SK-N-MC (cell line): ENCODE results near the gene CEACAM18.

ENCODE experiments used
- DNase-seq: peaks from one replicate; pipeline ENCODE4 v3.0.0-alpha.2; 2011; ENCODE audit warnings: low read depth, low spot score
- H3K27ac ChIP-seq: fragments of 200-600 bp; sonication (generic); 2 replicates; pipeline ENCODE4 v1.5.1; 2016; ENCODE audit warnings: mixed run types
- H3K36me3 ChIP-seq: fragments of 200-600 bp; sonication (generic); 2 replicates; pipeline ENCODE4 v1.6.1; 2017; ENCODE audit warnings: antibody characterized with exemption, low read length, mixed read lengths; ENCODE audit not compliant: insufficient read depth
- H3K4me3 ChIP-seq: fragments of 200-600 bp; sonication (generic); 2 replicates; pipeline ENCODE4 v1.5.1; 2016
- H3K9ac ChIP-seq: fragments of 200-600 bp; sonication (generic); 2 replicates; pipeline ENCODE4 v1.8.0; 2017; ENCODE audit warnings: mixed run types, mixed read lengths; ENCODE audit not compliant: insufficient read length
- H3K9me3 ChIP-seq: fragments of 200-600 bp; sonication (generic); 2 replicates; pipeline ENCODE4 v1.6.1; 2017; ENCODE audit warnings: low read depth, mild to moderate bottlenecking, antibody characterized with exemption, low read length, moderate library complexity, mixed read lengths
- EZH2 ChIP-seq: fragments of 200-600 bp; sonication (generic); IDR thresholded peaks from one replicate; pipeline ENCODE4 v1.6.1; 2017; ENCODE audit warnings: antibody characterized with exemption
- FOXP2 ChIP-seq: optimal IDR thresholded peaks from 2 replicates; pipeline ENCODE3; 2011; ENCODE audit warnings: mild to moderate bottlenecking, moderate library complexity; ENCODE audit not compliant: insufficient read depth; ENCODE audit errors: extremely low read length, control extremely low read depth
- POLR2AphosphoS5 ChIP-seq: IDR thresholded peaks from 2 replicates; pipeline ENCODE4 v1.6.1; 2012; ENCODE audit warnings: mild to moderate bottlenecking, low read depth, low read length, borderline replicate concordance

CEACAM18 gene

GRCh38 chr19:51478381-51479234, at the start of gene CEACAM18:
Gene CEACAM18 (plus strand): TSS chr19:51478539.
- Histone ChIP-seq H3K9me3 (no peaks in the 10 kb centered on the region), H3K27ac (no peak within 1 kb of the TSS), H3K36me3 (no peaks in the 10 kb centered on the region), H3K9ac (no peak within 1 kb of the TSS), H3K4me3 (no peak within 1 kb of the TSS)
- DNase-seq: no peak
- TF ChIP-seq POLR2AphosphoS5: no peak
- no peak for TF ChIP-seq FOXP2
- no peak for TF ChIP-seq EZH2

GRCh38 chr19:51430221-51430620, 48.1 kb upstream of the CEACAM18 start:
- Histone ChIP-seq H3K9me3 (no peaks in the 10 kb centered on the region), H3K4me3 (no peak overlapping the region), H3K27ac (no peak overlapping the region), H3K9ac (no peak overlapping the region), H3K36me3 (no peaks in the 10 kb centered on the region)
- TF ChIP-seq FOXP2 (no peak), POLR2AphosphoS5 (no peak), EZH2 (no peak)
- DNase-seq: no peak

- Histone ChIP-seq H3K27ac (no peak overlapping the region), H3K9ac (no peak overlapping the region), H3K9me3 (no peaks in the 10 kb centered on the region), H3K4me3 (no peak overlapping the region), H3K36me3 (no peaks in the 10 kb centered on the region)
- no peak for DNase-seq
- TF ChIP-seq FOXP2 (no peak), POLR2AphosphoS5 (no peak), EZH2 (no peak)
Measured at GRCh38 chr19:51431124-51431523, 47.2 kb upstream of the CEACAM18 start.

GRCh38 chr19:51433043-51433442, 45.3 kb upstream of the CEACAM18 start:
- no peak for DNase-seq
- H3K9ac ChIP-seq: no peak overlapping the region
- H3K36me3 ChIP-seq: no peaks in the 10 kb centered on the region
- no peak overlapping the region for H3K4me3 ChIP-seq
- TF ChIP-seq FOXP2: no peak
- TF ChIP-seq POLR2AphosphoS5: no peak
- no peak for TF ChIP-seq EZH2
- H3K9me3 ChIP-seq: no peaks in the 10 kb centered on the region
- no peak overlapping the region for H3K27ac ChIP-seq

GRCh38 chr19:51434456-51434855, 43.9 kb upstream of the CEACAM18 start:
- no peaks in the 10 kb centered on the region for H3K9me3 ChIP-seq
- H3K9ac ChIP-seq: no peak overlapping the region
- DNase-seq: no peak
- H3K27ac ChIP-seq: no peak overlapping the region
- H3K4me3 ChIP-seq: no peak overlapping the region
- TF ChIP-seq FOXP2 (no peak), EZH2 (no peak), POLR2AphosphoS5 (no peak)
- H3K36me3 ChIP-seq: no peaks in the 10 kb centered on the region

- H3K9ac ChIP-seq: no peak overlapping the region
- no peak for DNase-seq
- no peak for TF ChIP-seq EZH2
- TF ChIP-seq FOXP2: no peak
- no peak for TF ChIP-seq POLR2AphosphoS5
- no peak overlapping the region for H3K27ac ChIP-seq
- H3K9me3 ChIP-seq: no peaks in the 10 kb centered on the region
- no peaks in the 10 kb centered on the region for H3K36me3 ChIP-seq
- H3K4me3 ChIP-seq: no peak overlapping the region
Measured at GRCh38 chr19:51439021-51439465, 39.3 kb upstream of the CEACAM18 start.

- TF ChIP-seq EZH2 (no peak), POLR2AphosphoS5 (no peak), FOXP2 (no peak)
- Histone ChIP-seq H3K9me3 (no peaks in the 10 kb centered on the region), H3K36me3 (no peaks in the 10 kb centered on the region), H3K27ac (no peak overlapping the region), H3K9ac (no peak overlapping the region), H3K4me3 (no peak overlapping the region)
- no peak for DNase-seq
Measured at GRCh38 chr19:51440052-51440451, 38.3 kb upstream of the CEACAM18 start.

- DNase-seq: no peak
- no peak overlapping the region for H3K9ac ChIP-seq
- no peaks in the 10 kb centered on the region for H3K36me3 ChIP-seq
Measured at GRCh38 chr19:51440846-51441409, 37.4 kb upstream of the CEACAM18 start.

More at GRCh38 chr19:51440846-51441409, 37.4 kb upstream of the CEACAM18 start:
- H3K9me3 ChIP-seq: no peaks in the 10 kb centered on the region
- TF ChIP-seq POLR2AphosphoS5 (no peak), EZH2 (no peak), FOXP2 (no peak)
- H3K4me3 ChIP-seq: no peak overlapping the region
- H3K27ac ChIP-seq: no peak overlapping the region
